Stimulated activated CD4-positive, alpha-beta T cell treated with anti-CD3 and anti-CD28 coated beads, TNF-alpha, amount 100 ng/mL, for 1 hour (primary cell): ENCODE results near the gene BTNL2.
"Not testable (repeated sequence)": the region's sequence is repeated elsewhere in the genome, so short reads cannot be mapped to it uniquely, and the experiment has no call there.

ENCODE experiments used
- DNase-seq, 3 donors: peaks; one replicate each; pipeline ENCODE4 v3.0.0-alpha.2; 2020; ENCODE audit warnings: low read depth in 3 of 3, low spot score in 1 of 3

BTNL2 gene

GRCh38 chr6:32370505-32370904 lies 36.5 kb downstream of the BTNL2 start:
- no peak for DNase-seq

GRCh38 chr6:32369660-32370059 lies 37.3 kb downstream of the BTNL2 start:
- no peak for DNase-seq

GRCh38 chr6:32367644-32368043 lies 39.3 kb downstream of the BTNL2 start:
- DNase-seq = no peak

- not testable (repeated sequence) for DNase-seq
Observed at GRCh38 chr6:32359225-32359624, 47.8 kb downstream of the BTNL2 start.

- not testable (repeated sequence) for DNase-seq
Observed at GRCh38 chr6:32358548-32358947, 48.4 kb downstream of the BTNL2 start.

- no peak for DNase-seq
Observed at GRCh38 chr6:32355018-32355417, 52.0 kb downstream of the BTNL2 start.

GRCh38 chr6:32353348-32353747 lies 53.6 kb downstream of the BTNL2 start:
- DNase-seq = no peak
